HG03571 (cell line): ENCODE results near the gene BCR.

Source experiments
- ATAC-seq: cut with Tn5 transposase; IDR thresholded peaks from one replicate; pipeline ENCODE4 v1.9.1; 2021; ENCODE audit not compliant: unreplicated experiment

The BCR gene

GRCh38 chr22:23242473-23243001, 62.2 kb downstream of the BCR start:
- ATAC-seq = no peak

GRCh38 chr22:23243006-23243573, 62.8 kb downstream of the BCR start:
- no peak for ATAC-seq

GRCh38 chr22:23243859-23244689, 63.8 kb downstream of the BCR start:
- no peak for ATAC-seq

GRCh38 chr22:23244690-23245044, 64.4 kb downstream of the BCR start:
- no peak for ATAC-seq

GRCh38 chr22:23245045-23245798, 64.9 kb downstream of the BCR start:
- ATAC-seq = no peak

GRCh38 chr22:23245799-23246136, 65.5 kb downstream of the BCR start:
- ATAC-seq = no peak

GRCh38 chr22:23246982-23247766, 66.9 kb downstream of the BCR start:
- ATAC-seq = no peak

- ATAC-seq = no peak
Observed at GRCh38 chr22:23248583-23248982, 68.3 kb downstream of the BCR start.

- ATAC-seq = no peak
Observed at GRCh38 chr22:23250056-23250784, 69.9 kb downstream of the BCR start.

- ATAC-seq = no peak
Observed at GRCh38 chr22:23250785-23251363, 70.6 kb downstream of the BCR start.

- no peak for ATAC-seq
Observed at GRCh38 chr22:23251445-23252093, 71.3 kb downstream of the BCR start.

- no peak for ATAC-seq
Observed at GRCh38 chr22:23253475-23254055, 73.3 kb downstream of the BCR start.

- ATAC-seq = no peak
Observed at GRCh38 chr22:23255506-23256170, 75.3 kb downstream of the BCR start.

GRCh38 chr22:23256171-23256932, 76.0 kb downstream of the BCR start:
- no peak for ATAC-seq

- ATAC-seq = no peak
Observed at GRCh38 chr22:23256986-23257888, 76.9 kb downstream of the BCR start.

GRCh38 chr22:23257889-23258825, 77.8 kb downstream of the BCR start:
- no peak for ATAC-seq
